K562 (cell line): Measurements from ENCODE around the gene TOP3A.

Source experiments
- MAFF ChIP-seq: IDR thresholded peaks from 2 replicates; pipeline ENCODE4 v1.6.1; 2012; ENCODE audit warnings: low read length, improper control_type of control experiment
- NUFIP1 ChIP-seq: fragments of 450-650 bp; IDR thresholded peaks from 2 replicates; pipeline ENCODE4 v1.6.1; 2018; ENCODE audit not compliant: partially characterized antibody

DNA sequence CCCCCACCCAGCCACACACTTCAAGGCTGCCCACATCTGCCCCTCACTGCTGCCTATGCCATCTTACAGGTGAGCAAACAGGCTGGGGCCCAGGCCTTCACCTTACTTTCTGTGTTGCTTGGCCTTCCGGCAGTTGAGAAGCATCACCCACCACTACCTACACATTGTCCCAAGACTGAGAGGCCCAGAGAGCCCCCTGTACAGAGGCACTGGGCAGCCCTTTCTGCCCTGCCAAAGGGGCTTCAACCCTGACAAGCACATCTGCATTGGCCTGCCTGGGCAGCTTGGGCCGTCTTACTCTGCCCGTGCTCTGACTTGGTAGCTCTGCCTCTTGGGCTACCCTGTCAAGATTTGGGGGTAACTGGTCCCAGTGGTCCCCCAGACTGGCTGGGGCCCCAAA, 53.1 kb downstream of the TOP3A start:
- TF ChIP-seq MAFF (no peak), NUFIP1 (no peak)
